CD14-positive monocyte (primary cell): Measurements from ENCODE around the gene VTI1B. TPM values are rescaled to one million over a fixed set of nuclear protein-coding genes. Genes with fewer than 3 reads are reported as not detected.

Experiments used
- DNase-seq, 3 donors: peaks; one replicate each; pipeline ENCODE4 v3.0.0-alpha.2; 2011 to 2022
- H2AFZ ChIP-seq: 2 replicates; pipeline ENCODE4 v1.6.0; 2012; ENCODE audit warnings: mild to moderate bottlenecking, low read depth, low read length, inconsistent platforms; ENCODE audit not compliant: insufficient read depth, poor library complexity, severe bottlenecking
- H3K27ac ChIP-seq, 2 donors: 1 replicate in 1 of 2; 2 replicates in 1 of 2; pipeline ENCODE4 v1.5.1; 2012 to 2013; ENCODE audit warnings: low read length in 2 of 2, control low read depth in 1 of 2, inconsistent platforms in 1 of 2, low read depth in 1 of 2, mild to moderate bottlenecking in 1 of 2
- H3K27me3 ChIP-seq, 2 donors: one replicate each; pipeline versions ENCODE4 v1.6.0 to v1.6.1; 2011 to 2013; ENCODE audit warnings: low read length in 2 of 2; ENCODE audit not compliant: control insufficient read depth in 2 of 2, insufficient read depth in 2 of 2
- H3K36me3 ChIP-seq, 2 donors: replicated peaks in 1 of 2; 1 replicate in 1 of 2; 2 replicates in 1 of 2; pipeline versions ENCODE4 v1.5.1 to v1.6.1; 2012 to 2013; ENCODE audit warnings: low read length in 2 of 2, control low read depth in 1 of 2, inconsistent platforms in 1 of 2, mild to moderate bottlenecking in 1 of 2; ENCODE audit not compliant: insufficient read depth in 2 of 2, control insufficient read depth in 1 of 2
- H3K4me1 ChIP-seq, 2 donors: 1 replicate in 1 of 2; 2 replicates in 1 of 2; pipeline versions ENCODE4 v1.5.1 to v1.6.1; 2012 to 2013; ENCODE audit warnings: low read length in 2 of 2, control low read depth in 1 of 2, inconsistent platforms in 1 of 2, mild to moderate bottlenecking in 1 of 2, moderate library complexity in 1 of 2; ENCODE audit not compliant: insufficient read depth in 2 of 2, control insufficient read depth in 1 of 2
- H3K4me2 ChIP-seq: replicated peaks from 2 replicates; pipeline ENCODE3; 2012; ENCODE audit warnings: low read length, moderate library complexity, mild to moderate bottlenecking; ENCODE audit not compliant: poor library complexity, severe bottlenecking; ENCODE audit errors: extremely low read depth
- H3K4me3 ChIP-seq, 3 experiments: fragments of 200-600 bp in 1 of 3; sonication (generic) in 1 of 3; replicated peaks in 1 of 3; 1 replicate in 2 of 3; 2 replicates in 1 of 3; pipeline ENCODE4 v1.5.1; 2011 to 2013; ENCODE audit warnings: low read length in 3 of 3, mild to moderate bottlenecking in 3 of 3, control low read depth in 2 of 3, low read depth in 2 of 3, inconsistent platforms in 1 of 3, moderate library complexity in 1 of 3
- H3K79me2 ChIP-seq: 2 replicates; pipeline ENCODE4 v1.6.0; 2012; ENCODE audit warnings: mild to moderate bottlenecking, control low read depth, inconsistent platforms, low read length, moderate library complexity; ENCODE audit not compliant: insufficient read depth
- H3K9ac ChIP-seq: 2 replicates; pipeline ENCODE4 v1.6.0; 2017; ENCODE audit warnings: low read length, mild to moderate bottlenecking; ENCODE audit not compliant: insufficient read depth, poor library complexity, severe bottlenecking
- H3K9me3 ChIP-seq, 2 donors: replicated peaks in 1 of 2; 1 replicate in 1 of 2; 2 replicates in 1 of 2; pipeline versions ENCODE4 v1.5.1 to v1.6.1; 2012 to 2013; ENCODE audit warnings: low read length in 2 of 2, control low read depth in 1 of 2; ENCODE audit not compliant: control insufficient read depth in 1 of 2, insufficient read depth in 1 of 2
- H4K20me1 ChIP-seq: 2 replicates; pipeline ENCODE4 v1.6.0; 2012; ENCODE audit warnings: mild to moderate bottlenecking, low read length, control low read depth, moderate library complexity; ENCODE audit not compliant: insufficient read depth
- H3K27ac Mint-ChIP-seq, 7 donors: one replicate each; pipeline ENCODE4 v1.8.0; 2020; ENCODE audit warnings: mild to moderate bottlenecking in 7 of 7, mixed read lengths in 7 of 7, moderate library complexity in 6 of 7, inconsistent platforms in 2 of 7
- H3K27me3 Mint-ChIP-seq, 3 donors: one replicate each; pipeline ENCODE4 v1.8.0; 2021 to 2022; ENCODE audit warnings: low read depth in 3 of 3, mild to moderate bottlenecking in 3 of 3, mixed read lengths in 3 of 3, moderate library complexity in 3 of 3, inconsistent platforms in 1 of 3
- H3K36me3 Mint-ChIP-seq, 2 donors: one replicate each; pipeline ENCODE4 v1.8.0; 2020; ENCODE audit warnings: mixed read lengths in 2 of 2, inconsistent platforms in 1 of 2, mild to moderate bottlenecking in 1 of 2
- H3K4me1 Mint-ChIP-seq: one replicate; pipeline ENCODE4 v1.8.0; 2020; ENCODE audit warnings: mild to moderate bottlenecking, mixed read lengths
- H3K4me3 Mint-ChIP-seq, 2 donors: one replicate each; pipeline ENCODE4 v1.8.0; 2020; ENCODE audit warnings: mild to moderate bottlenecking in 2 of 2, mixed read lengths in 2 of 2, moderate library complexity in 1 of 2
- H3K9me3 Mint-ChIP-seq, 7 donors: one replicate each; pipeline ENCODE4 v1.8.0; 2020 to 2022; ENCODE audit warnings: mixed read lengths in 7 of 7, mild to moderate bottlenecking in 6 of 7, moderate library complexity in 6 of 7, inconsistent platforms in 2 of 7
- CTCF ChIP-seq: fragments of 200-600 bp; IDR thresholded peaks from one replicate; pipeline ENCODE4 v1.8.0; 2022; ENCODE audit warnings: antibody characterized with exemption, mild to moderate bottlenecking
- WGBS: methylation state at CpG from one replicate; pipeline ENCODE4 v1.1.5; 2013; ENCODE audit warnings: missing lambda C conversion rate; ENCODE audit not compliant: insufficient coverage; 5-methylcytosine and 5-hydroxymethylcytosine counted together
- intact Hi-C, 2 donors: fragments of 100-400 bp; cut with micrococcal nuclease; formaldehyde crosslinking; loops; one replicate each; pipeline versions ENCODE4 v1.15.0 to v1.15.1; 2023
- polyA plus RNA-seq, 3 donors: library from polyadenylated mRNA; depleted of rRNA in 1 of 3; unstranded in 2 of 3; stranded (reverse) in 1 of 3; fragments of 300-500 nt in 2 of 3; fragments of >200 nt in 1 of 3; fragmentation: Illumina TruSeq in 2 of 3; gene quantifications; 1 replicate in 2 of 3; 2 replicates in 1 of 3; pipeline ENCODE4 v1.2.3, GENCODE V29; 2012 to 2021

Gene VTI1B
- polyA plus RNA-seq, 3 donors = 31.3 to 84.7 (median 84.5) TPM

GRCh38 chr14:67620217-67620785, 54.1 kb downstream of the VTI1B start:
- Histone ChIP-seq H3K79me2 (no peaks in the 10 kb centered on the region), H3K9me3 (no peaks in the 10 kb centered on the region), H4K20me1 (no peaks in the 10 kb centered on the region), H3K27me3 (peaks cover 4 to 10% of the 10 kb centered on the region in 2 donors), H3K36me3 (no peaks in the 10 kb centered on the region), H3K9ac (peak overlapping the region; percentile 67), H3K4me1 (peaks cover 16 to 20% of the 10 kb centered on the region in 2 donors), H3K4me2 (peak overlapping the region; percentile 100), H3K27ac (no peak overlapping the region), H2AFZ (peak overlapping the region; percentile 96), H3K4me3 (peak overlapping the region; percentile 51 to 89 (median 75))
- peaks cover 11 to 27% (median 23%) of the 10 kb centered on the region in 3 donors for H3K27me3 Mint-ChIP-seq
- no peak for TF ChIP-seq CTCF
- no peaks in the 10 kb centered on the region for H3K36me3 Mint-ChIP-seq
- H3K4me3 Mint-ChIP-seq = peak overlapping the region; percentile 85
- H3K9me3 Mint-ChIP-seq = no peaks in the 10 kb centered on the region
- peaks cover 24% of the 10 kb centered on the region for H3K4me1 Mint-ChIP-seq
- H3K27ac Mint-ChIP-seq = peak overlapping the region in 4 of 7 donors; percentile 3 to 87 (median 79)
- intact Hi-C loops = no loop called here
- WGBS = 13% methylated on average over 17 of the region's 19 CpGs
- no peak for DNase-seq

GRCh38 chr14:67619446-67620216, 54.8 kb downstream of the VTI1B start, which contains the start of gene ARG2:
Gene ARG2, plus strand, starts transcription at chr14:67619920. Its CDS starts 58 bp downstream, at chr14:67619978.
- H4K20me1 ChIP-seq = no peaks in the 10 kb centered on the region
- Mint-ChIP-seq H3K36me3 (no peaks in the 10 kb centered on the region), H3K9me3 (no peaks in the 10 kb centered on the region), H3K27me3 (peaks cover 13 to 27% (median 23%) of the 10 kb centered on the region in 3 donors), H3K4me1 (peaks cover 24% of the 10 kb centered on the region), H3K4me3 (peak within 1 kb of the TSS; percentile 85), H3K27ac (peak within 1 kb of the TSS; percentile 74 to 91 (median 83))
- peaks cover 4 to 10% of the 10 kb centered on the region in 2 donors for H3K27me3 ChIP-seq
- H3K9ac ChIP-seq = peak within 1 kb of the TSS; percentile 67
- intact Hi-C loops = loop anchor here (2.0 to 10.0 kb wide), 4 partner anchors 48 to 83 kb away; partner anchors contain the start of genes RDH12 (in 2 of the 2) and VTI1B (in 1 of the 2)
- H3K36me3 ChIP-seq = no peaks in the 10 kb centered on the region
- peak within 1 kb of the TSS in 1 of 2 donors; percentile 73 for H3K27ac ChIP-seq
- H3K9me3 ChIP-seq = no peaks in the 10 kb centered on the region
- no peaks in the 10 kb centered on the region for H3K79me2 ChIP-seq
- peak within 1 kb of the TSS; percentile 51 to 89 (median 75) for H3K4me3 ChIP-seq
- WGBS = under 1% methylated on average over 62 of the region's 62 CpGs
- DNase-seq = peak; percentile 93 to 98 (median 94)
- no peak for TF ChIP-seq CTCF
- H3K4me1 ChIP-seq = peaks cover 16 to 20% of the 10 kb centered on the region in 2 donors
- peak within 1 kb of the TSS; percentile 100 for H3K4me2 ChIP-seq
- H2AFZ ChIP-seq = peak within 1 kb of the TSS; percentile 96
